ENCODE results near the gene SPG21.

The SPG21 gene

GRCh38 chr15:64931381-64931780 is 58.3 kb downstream of the SPG21 start:
- DNase-seq = no peak

GRCh38 chr15:64930778-64931371 is 58.8 kb downstream of the SPG21 start:
- no peak for DNase-seq

- DNase-seq = no peak
Observed at GRCh38 chr15:64930019-64930652, 59.6 kb downstream of the SPG21 start.

- DNase-seq = no peak
Observed at GRCh38 chr15:64928626-64929220, 61.0 kb downstream of the SPG21 start.

- DNase-seq = no peak
Observed at GRCh38 chr15:64926661-64927060, 63.1 kb downstream of the SPG21 start.

GRCh38 chr15:64925335-64926330 is 64.1 kb downstream of the SPG21 start:
- no peak for DNase-seq

GRCh38 chr15:64923546-64923945 is 66.2 kb downstream of the SPG21 start:
- DNase-seq = no peak

GRCh38 chr15:64921711-64922110 is 68.0 kb downstream of the SPG21 start:
- no peak for DNase-seq

GRCh38 chr15:64919721-64920120 is 70.0 kb downstream of the SPG21 start:
- no peak for DNase-seq

- no peak for DNase-seq
Observed at GRCh38 chr15:64917211-64917610, 72.5 kb downstream of the SPG21 start.

- DNase-seq = no peak
Observed at GRCh38 chr15:64916365-64916764, 73.3 kb downstream of the SPG21 start.

- no peak for DNase-seq
Observed at GRCh38 chr15:64915518-64916227, 74.0 kb downstream of the SPG21 start.
